Measurements from ENCODE around the gene GLB1L.

Gene GLB1L

DNA sequence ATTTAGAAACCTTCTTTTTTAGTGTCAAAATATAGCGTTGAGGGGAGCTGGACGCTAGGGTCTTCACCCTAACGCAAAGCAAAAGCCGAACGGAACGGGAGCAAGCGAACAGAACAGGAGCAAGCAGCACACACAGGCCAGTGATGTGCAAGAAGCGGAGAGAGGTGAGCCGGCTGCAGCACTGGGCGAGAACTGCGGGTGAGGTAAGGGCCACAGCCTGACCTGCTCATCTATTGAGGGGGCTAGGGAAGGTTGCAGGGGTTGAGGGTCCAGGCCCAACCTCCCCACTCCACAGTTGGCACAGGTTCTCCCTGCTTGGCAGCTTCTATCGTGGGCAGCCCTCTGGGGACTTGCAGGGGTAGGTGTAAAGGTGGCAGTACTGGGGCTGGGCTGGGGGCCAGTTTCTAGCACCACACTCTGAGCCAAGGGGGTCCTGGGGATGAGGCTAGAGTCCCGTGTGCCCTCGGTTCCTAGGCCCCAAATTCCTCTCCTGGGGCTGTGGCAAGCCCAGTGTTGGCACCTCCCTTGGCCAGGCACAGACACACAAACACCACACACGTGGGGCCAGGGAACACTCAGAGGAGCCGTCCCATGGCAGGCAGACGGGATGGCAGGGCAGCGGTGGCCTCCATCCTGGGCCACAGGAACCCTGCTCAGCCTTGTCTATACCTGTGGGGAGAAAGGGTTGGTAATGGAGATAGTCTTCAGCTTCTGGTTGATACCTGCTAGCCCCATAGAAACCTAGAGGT, 25.3 kb downstream of the GLB1L start:
- in situ Hi-C loops (cut with MboI; ENCODE audit: low pct_unique_long_range_greater_than_20kb, low sequenced_read_pairs, unreplicated experiment) = no loop called here
- TF ChIP-seq, protein P1, sequence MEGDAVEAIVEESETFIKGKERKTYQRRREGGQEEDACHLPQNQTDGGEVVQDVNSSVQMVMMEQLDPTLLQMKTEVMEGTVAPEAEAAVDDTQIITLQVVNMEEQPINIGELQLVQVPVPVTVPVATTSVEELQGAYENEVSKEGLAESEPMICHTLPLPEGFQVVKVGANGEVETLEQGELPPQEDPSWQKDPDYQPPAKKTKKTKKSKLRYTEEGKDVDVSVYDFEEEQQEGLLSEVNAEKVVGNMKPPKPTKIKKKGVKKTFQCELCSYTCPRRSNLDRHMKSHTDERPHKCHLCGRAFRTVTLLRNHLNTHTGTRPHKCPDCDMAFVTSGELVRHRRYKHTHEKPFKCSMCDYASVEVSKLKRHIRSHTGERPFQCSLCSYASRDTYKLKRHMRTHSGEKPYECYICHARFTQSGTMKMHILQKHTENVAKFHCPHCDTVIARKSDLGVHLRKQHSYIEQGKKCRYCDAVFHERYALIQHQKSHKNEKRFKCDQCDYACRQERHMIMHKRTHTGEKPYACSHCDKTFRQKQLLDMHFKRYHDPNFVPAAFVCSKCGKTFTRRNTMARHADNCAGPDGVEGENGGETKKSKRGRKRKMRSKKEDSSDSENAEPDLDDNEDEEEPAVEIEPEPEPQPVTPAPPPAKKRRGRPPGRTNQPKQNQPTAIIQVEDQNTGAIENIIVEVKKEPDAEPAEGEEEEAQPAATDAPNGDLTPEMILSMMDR (IDR thresholded peaks at IDR 0.05; ENCODE audit: extremely low read depth, insufficient read depth, missing control alignments) = no peak
- no peak for DNase-seq (ENCODE audit: low spot score)

DNA sequence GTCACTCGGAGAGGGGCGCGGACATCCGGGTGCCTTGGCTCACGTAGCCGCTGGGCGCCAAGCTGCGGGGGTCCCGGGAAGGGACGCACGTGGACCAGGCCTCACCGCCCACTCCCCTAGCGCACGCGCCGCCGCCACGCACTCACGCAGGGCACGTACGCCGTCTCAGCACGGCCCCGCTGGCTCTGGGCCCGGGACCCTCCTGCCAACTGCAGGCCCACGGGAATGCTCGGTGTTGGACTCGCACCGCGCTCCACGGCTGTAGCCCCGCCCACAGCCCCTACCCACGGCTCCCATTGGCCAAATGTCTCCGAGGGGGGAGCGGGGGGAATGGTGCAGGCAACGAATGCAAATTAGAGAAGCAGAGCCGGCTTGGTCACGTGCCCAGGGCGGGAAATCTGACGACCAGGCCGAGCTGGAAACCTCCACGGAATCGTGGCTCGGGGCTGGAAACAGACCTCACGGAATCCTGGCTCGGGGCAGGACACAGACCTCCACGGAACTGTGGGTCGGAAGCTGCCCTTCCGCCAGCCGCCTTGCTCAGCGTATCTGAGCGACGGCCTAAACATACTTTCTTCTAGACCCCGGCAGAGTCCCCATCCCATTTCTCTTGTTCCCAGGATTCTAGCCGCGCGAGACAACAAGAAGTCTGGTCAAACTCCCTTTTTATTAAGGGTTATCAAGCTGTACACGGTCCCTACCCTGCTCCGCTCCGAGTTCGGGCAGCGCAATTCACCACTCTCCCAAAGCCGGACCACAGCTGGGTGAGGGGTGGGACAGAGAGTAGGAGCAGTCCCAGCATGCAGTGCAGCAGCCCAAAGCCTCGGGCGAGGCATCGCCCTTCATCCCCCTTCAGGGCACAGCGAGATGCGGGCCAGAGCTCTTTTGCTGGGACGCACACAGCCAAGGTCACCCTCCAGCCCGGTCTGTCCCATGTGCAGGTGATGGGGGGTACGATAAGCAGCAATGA, 26.2 kb downstream of the GLB1L start, which contains the start of gene ABCB6:
TSS of gene ABCB6 (minus strand) at position 227 of the 970 bp plus-strand sequence. CDS start 285 bp downstream, outside the sequence.
- peak; percentile 95 for DNase-seq (ENCODE audit: low spot score)
- in situ Hi-C loops (cut with MboI; ENCODE audit: low pct_unique_long_range_greater_than_20kb, low sequenced_read_pairs, unreplicated experiment) = no loop called here

DNA sequence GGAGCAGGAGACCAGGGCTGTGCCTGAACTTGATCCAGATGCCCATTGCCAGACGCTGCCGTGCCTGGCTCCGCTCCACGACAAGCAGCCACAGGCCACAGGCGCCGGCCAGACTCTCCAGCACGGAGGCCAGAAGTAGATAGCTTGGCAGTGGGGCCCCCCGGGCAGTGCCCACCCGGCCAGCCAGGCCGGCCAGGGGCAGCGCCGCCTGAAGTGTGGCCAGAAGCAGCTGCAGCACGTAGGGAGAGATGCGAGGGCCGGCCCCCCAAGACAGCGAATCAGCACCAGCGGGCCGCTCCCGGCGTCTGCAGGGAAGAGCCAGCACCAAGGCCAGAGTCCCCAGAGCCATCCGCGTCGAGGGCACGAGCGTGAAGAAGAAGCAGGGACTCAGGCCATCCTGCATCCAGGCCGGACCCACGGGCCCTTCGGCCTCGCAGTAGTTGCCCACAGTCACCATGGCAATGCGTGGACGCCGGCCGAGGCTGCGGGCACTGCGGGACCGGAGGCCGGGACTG, 27.0 kb downstream of the GLB1L start:
- peak; percentile 58 for DNase-seq (ENCODE audit: low spot score)
- TF ChIP-seq, protein P1 (IDR thresholded peaks at IDR 0.05; ENCODE audit: extremely low read depth, insufficient read depth, missing control alignments) = no peak
- in situ Hi-C loops (cut with MboI; ENCODE audit: low pct_unique_long_range_greater_than_20kb, low sequenced_read_pairs, unreplicated experiment) = no loop called here

More for the DNA sequence above, 26.2 kb downstream of the GLB1L start, which contains the start of gene ABCB6:
- TF ChIP-seq, protein P1 (IDR thresholded peaks at IDR 0.05; ENCODE audit: extremely low read depth, insufficient read depth, missing control alignments) = no peak

DNA sequence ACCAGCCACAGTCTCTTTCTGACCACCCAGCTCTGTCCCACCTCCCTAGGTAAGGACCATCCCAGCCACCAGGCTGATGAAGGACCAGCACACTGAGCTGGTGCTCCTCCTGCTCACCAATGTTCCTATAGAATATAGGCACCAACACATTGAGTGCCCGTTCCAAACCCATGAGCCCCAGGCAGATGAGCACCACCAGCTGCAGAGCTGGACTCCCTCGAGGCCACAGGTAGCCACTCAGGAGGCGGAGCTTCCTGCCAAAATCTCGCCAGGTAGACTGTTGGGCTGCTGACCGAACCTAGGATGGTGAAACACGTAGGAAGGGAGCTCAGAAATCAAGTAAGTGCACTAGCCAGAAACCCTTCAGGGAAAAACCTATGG, 28.7 kb downstream of the GLB1L start:
- TF ChIP-seq, protein P1 (IDR thresholded peaks at IDR 0.05; ENCODE audit: extremely low read depth, insufficient read depth, missing control alignments) = no peak
- in situ Hi-C loops (cut with MboI; ENCODE audit: low pct_unique_long_range_greater_than_20kb, low sequenced_read_pairs, unreplicated experiment) = no loop called here

DNA sequence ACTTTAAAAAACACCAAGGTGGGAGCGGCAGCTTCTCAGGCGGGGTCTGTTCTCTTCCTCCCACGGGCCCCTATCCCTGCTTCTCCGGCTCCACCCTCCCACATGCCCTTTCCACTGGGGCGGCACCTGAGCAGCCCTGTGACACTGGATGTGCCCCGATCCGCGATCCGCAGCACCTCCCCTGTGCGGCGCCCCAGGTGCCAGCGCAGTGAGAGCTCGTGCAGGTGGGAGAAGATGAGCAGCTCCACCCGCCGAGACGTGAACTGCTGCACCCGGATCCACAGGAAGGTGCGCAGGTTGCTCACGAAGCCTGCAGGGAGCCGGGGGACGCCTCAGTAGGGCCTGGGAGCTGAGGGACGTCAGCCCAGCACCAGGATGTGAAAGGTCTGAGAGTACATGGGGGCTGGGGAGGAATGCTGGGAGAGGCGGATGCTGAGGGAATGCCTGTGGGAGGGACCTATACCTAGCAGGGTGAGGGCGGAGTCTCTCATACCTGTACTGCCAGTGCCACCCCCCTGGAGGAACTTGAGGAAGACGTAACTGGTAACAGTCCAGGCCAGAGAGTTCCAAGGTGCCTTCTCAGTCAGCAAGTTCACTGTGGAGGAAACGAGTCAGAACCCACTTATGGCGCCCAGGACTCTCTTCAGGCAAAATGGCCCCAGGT, 29.2 kb downstream of the GLB1L start:
- in situ Hi-C loops (cut with MboI; ENCODE audit: low pct_unique_long_range_greater_than_20kb, low sequenced_read_pairs, unreplicated experiment) = no loop called here
- DNase-seq (ENCODE audit: low spot score) = no peak
- TF ChIP-seq, protein P1 (IDR thresholded peaks at IDR 0.05; ENCODE audit: extremely low read depth, insufficient read depth, missing control alignments) = no peak

More for the DNA sequence above, 28.7 kb downstream of the GLB1L start:
- DNase-seq (ENCODE audit: low spot score) = no peak

DNA sequence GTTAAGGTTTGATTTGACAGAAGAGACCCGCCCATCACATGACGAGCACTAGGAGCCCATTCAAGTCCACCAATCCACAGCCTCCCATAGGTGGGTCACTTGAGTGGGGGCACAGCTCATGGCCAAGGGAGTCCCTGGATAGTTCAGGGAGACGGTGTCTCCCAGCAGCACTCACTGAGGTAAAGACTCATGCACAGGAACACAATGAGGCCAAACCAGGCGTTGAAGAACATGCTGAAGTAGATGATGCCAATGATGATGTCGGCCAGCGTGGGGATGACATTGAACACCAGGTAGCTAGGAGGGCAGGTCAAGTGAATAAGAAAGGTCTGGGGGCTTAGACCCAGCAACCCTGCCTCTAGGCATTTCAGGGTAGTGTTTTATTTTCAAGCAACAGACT, 30.5 kb downstream of the GLB1L start:
- DNase-seq (ENCODE audit: low spot score) = no peak
- TF ChIP-seq, protein P1 (IDR thresholded peaks at IDR 0.05; ENCODE audit: extremely low read depth, insufficient read depth, missing control alignments) = no peak
- in situ Hi-C loops (cut with MboI; ENCODE audit: low pct_unique_long_range_greater_than_20kb, low sequenced_read_pairs, unreplicated experiment) = no loop called here

Measured in GM13977 (cell line).